HepG2 (cell line): Measurements from ENCODE around the gene CABP2. TPM values are rescaled to one million over a fixed set of nuclear protein-coding genes. Genes with fewer than 3 reads are reported as not detected.

Source experiments
- ARID5B ChIP-seq: IDR thresholded peaks from 2 replicates; pipeline ENCODE4 v1.4.0; 2020; ENCODE audit warnings: mild to moderate bottlenecking, missing genetic modification reagents
- CBX1 ChIP-seq: IDR thresholded peaks from one replicate; pipeline ENCODE4 v1.6.1; 2016; ENCODE audit warnings: antibody characterized with exemption, low read depth
- FOXA3 ChIP-seq: IDR thresholded peaks from 2 replicates; pipeline ENCODE4 v1.6.1; 2016; ENCODE audit warnings: missing genetic modification reagents, missing compliant biosample characterization
- GLI4 ChIP-seq: sonication (generic); formaldehyde crosslinking; IDR thresholded peaks from 2 replicates; pipeline ENCODE4 v1.5.1; 2020; ENCODE audit warnings: missing genetic modification reagents, mild to moderate bottlenecking, moderate library complexity, borderline replicate concordance
- MEIS1 ChIP-seq: sonication (generic); formaldehyde crosslinking; IDR thresholded peaks from 2 replicates; pipeline ENCODE4 v1.9.0; 2021; ENCODE audit warnings: mild to moderate bottlenecking, missing genetic modification reagents, moderate library complexity, borderline replicate concordance
- SKI ChIP-seq: fragments of 450-650 bp; IDR thresholded peaks from one replicate; pipeline ENCODE4 v1.6.1; 2018; ENCODE audit warnings: mild to moderate bottlenecking; ENCODE audit not compliant: partially characterized antibody
- THAP11 ChIP-seq: IDR thresholded peaks from 2 replicates; pipeline ENCODE4 v1.6.1; 2016; ENCODE audit warnings: missing biosample characterization, missing genetic modification reagents
- ZBTB42 ChIP-seq: sonication (generic); formaldehyde crosslinking; IDR thresholded peaks from 2 replicates; pipeline ENCODE4 v1.5.0; 2020; ENCODE audit warnings: mild to moderate bottlenecking, missing genetic modification reagents
- ZFP62 ChIP-seq: sonication (generic); formaldehyde crosslinking; IDR thresholded peaks from 2 replicates; pipeline ENCODE4 v1.4.0; 2020; ENCODE audit warnings: missing genetic modification reagents
- ZNF282 ChIP-seq: fragments of 450-650 bp; IDR thresholded peaks from 2 replicates; pipeline ENCODE4 v1.6.1; 2018; ENCODE audit not compliant: partially characterized antibody
- polyA plus RNA-seq, 8 experiments: library from polyadenylated mRNA; depleted of rRNA in 3 of 8; stranded (reverse) in 7 of 8; unstranded in 1 of 8; fragments of >200 nt; fragmentation: Illumina TruSeq in 4 of 8; extraction: Trizol in 4 of 8; gene quantifications; 2 replicates each; pipeline versions ENCODE4 v1.2.1 to v1.2.3, GENCODE V29; 2011 to 2016; ENCODE audit warnings: low read depth in 4 of 8, missing spikeins in 1 of 8, mixed read lengths in 1 of 8; ENCODE audit not compliant: insufficient read depth in 1 of 8
- total RNA-seq, 5 experiments: library from RNA; depleted of rRNA; stranded (reverse); fragments of >200 nt; fragmentation: Illumina TruSeq; extraction: Trizol; gene quantifications; 2 replicates each; pipeline ENCODE4 v1.2.3, GENCODE V29; 2016; ENCODE audit warnings: low read depth in 1 of 5
- TF ChIP-seq, protein P1 (sequence below): sonication (generic); formaldehyde crosslinking; conservative IDR thresholded peaks from 2 replicates; pipeline ENCODE4 v1.8.0; 2022; ENCODE audit warnings: mild to moderate bottlenecking, moderate library complexity, missing genetic modification reagents
- TF ChIP-seq, protein P2 (sequence below): IDR thresholded peaks from 2 replicates; pipeline ENCODE4 v1.6.1; 2016; ENCODE audit warnings: low read depth, borderline replicate concordance
- TF ChIP-seq, protein P3 (sequence below): IDR thresholded peaks from 2 replicates; pipeline ENCODE4 v1.6.1; 2012; ENCODE audit warnings: inconsistent platforms
- TF ChIP-seq, protein P4 (sequence below): conservative IDR thresholded peaks from 2 replicates; pipeline ENCODE4 v1.6.1; 2018; ENCODE audit warnings: missing genetic modification reagents
- TF ChIP-seq, protein P5 (sequence below): sonication (generic); formaldehyde crosslinking; IDR thresholded peaks from 2 replicates; pipeline ENCODE4 v1.8.1; 2022; ENCODE audit warnings: low read depth, mild to moderate bottlenecking, missing genetic modification reagents

The CABP2 gene
- total and polyA plus RNA-seq, 2 of the 13 experiments (the other 11 are each of a cell fraction or from before 2014, with no cell fraction given) = not detected

- TF ChIP-seq, protein P1, sequence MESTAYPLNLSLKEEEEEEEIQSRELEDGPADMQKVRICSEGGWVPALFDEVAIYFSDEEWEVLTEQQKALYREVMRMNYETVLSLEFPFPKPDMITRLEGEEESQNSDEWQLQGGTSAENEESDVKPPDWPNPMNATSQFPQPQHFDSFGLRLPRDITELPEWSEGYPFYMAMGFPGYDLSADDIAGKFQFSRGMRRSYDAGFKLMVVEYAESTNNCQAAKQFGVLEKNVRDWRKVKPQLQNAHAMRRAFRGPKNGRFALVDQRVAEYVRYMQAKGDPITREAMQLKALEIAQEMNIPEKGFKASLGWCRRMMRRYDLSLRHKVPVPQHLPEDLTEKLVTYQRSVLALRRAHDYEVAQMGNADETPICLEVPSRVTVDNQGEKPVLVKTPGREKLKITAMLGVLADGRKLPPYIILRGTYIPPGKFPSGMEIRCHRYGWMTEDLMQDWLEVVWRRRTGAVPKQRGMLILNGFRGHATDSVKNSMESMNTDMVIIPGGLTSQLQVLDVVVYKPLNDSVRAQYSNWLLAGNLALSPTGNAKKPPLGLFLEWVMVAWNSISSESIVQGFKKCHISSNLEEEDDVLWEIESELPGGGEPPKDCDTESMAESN (CRISPR knock-in tag) = peak; percentile 85
- TF ChIP-seq ZNF282 (no peak), CBX1 (peak; percentile 57), SKI (no peak), MEIS1 (CRISPR knock-in tag) (peak; percentile 95), ZFP62 (CRISPR knock-in tag) (no peak), ZBTB42 (CRISPR knock-in tag) (peak; percentile 88; the same call in 1 of the 2 replicates), THAP11 (peak; percentile 90), GLI4 (CRISPR knock-in tag) (peak; percentile 92; the same call in 1 of the 2 replicates), FOXA3 (CRISPR knock-in tag) (0 out of 2 replicates have a peak, but pooled peaks have one; percentile 57), ARID5B (peak; percentile 39; the same call in 1 of the 2 replicates)
- TF ChIP-seq, protein P2, sequence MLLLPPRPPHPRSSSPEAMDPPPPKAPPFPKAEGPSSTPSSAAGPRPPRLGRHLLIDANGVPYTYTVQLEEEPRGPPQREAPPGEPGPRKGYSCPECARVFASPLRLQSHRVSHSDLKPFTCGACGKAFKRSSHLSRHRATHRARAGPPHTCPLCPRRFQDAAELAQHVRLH (CRISPR knock-in tag) = peak; percentile 97
- TF ChIP-seq, protein P3, sequence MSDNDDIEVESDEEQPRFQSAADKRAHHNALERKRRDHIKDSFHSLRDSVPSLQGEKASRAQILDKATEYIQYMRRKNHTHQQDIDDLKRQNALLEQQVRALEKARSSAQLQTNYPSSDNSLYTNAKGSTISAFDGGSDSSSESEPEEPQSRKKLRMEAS = peak; percentile 100
- TF ChIP-seq, protein P4, sequence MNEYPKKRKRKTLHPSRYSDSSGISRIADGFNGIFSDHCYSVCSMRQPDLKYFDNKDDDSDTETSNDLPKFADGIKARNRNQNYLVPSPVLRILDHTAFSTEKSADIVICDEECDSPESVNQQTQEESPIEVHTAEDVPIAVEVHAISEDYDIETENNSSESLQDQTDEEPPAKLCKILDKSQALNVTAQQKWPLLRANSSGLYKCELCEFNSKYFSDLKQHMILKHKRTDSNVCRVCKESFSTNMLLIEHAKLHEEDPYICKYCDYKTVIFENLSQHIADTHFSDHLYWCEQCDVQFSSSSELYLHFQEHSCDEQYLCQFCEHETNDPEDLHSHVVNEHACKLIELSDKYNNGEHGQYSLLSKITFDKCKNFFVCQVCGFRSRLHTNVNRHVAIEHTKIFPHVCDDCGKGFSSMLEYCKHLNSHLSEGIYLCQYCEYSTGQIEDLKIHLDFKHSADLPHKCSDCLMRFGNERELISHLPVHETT (CRISPR knock-in tag) = peak; percentile 80
- TF ChIP-seq, protein P5, sequence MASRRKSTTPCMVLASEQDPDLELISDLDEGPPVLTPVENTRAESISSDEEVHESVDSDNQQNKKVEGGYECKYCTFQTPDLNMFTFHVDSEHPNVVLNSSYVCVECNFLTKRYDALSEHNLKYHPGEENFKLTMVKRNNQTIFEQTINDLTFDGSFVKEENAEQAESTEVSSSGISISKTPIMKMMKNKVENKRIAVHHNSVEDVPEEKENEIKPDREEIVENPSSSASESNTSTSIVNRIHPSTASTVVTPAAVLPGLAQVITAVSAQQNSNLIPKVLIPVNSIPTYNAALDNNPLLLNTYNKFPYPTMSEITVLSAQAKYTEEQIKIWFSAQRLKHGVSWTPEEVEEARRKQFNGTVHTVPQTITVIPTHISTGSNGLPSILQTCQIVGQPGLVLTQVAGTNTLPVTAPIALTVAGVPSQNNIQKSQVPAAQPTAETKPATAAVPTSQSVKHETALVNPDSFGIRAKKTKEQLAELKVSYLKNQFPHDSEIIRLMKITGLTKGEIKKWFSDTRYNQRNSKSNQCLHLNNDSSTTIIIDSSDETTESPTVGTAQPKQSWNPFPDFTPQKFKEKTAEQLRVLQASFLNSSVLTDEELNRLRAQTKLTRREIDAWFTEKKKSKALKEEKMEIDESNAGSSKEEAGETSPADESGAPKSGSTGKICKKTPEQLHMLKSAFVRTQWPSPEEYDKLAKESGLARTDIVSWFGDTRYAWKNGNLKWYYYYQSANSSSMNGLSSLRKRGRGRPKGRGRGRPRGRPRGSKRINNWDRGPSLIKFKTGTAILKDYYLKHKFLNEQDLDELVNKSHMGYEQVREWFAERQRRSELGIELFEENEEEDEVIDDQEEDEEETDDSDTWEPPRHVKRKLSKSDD (CRISPR knock-in tag) = peak; percentile 93
Observed at GRCh38 chr11:67482827-67483798, 40.1 kb downstream of the CABP2 start, which contains the start of gene AIP (continued).
